HPDE6-E6E7 (cell line): Measurements from ENCODE around the gene SLC6A11.

Experiments
- DNase-seq: peaks from one replicate; pipeline ENCODE4 v3.0.0; 2011; ENCODE audit warnings: missing footprints; ENCODE audit errors: extremely low spot score

The SLC6A11 gene

GRCh38 chr3:10887015-10887414, 71.0 kb downstream of the SLC6A11 start:
- DNase-seq = no peak

GRCh38 chr3:10888518-10889090, 72.6 kb downstream of the SLC6A11 start:
- DNase-seq = no peak

- DNase-seq = no peak
Observed at GRCh38 chr3:10889206-10889960, 73.4 kb downstream of the SLC6A11 start.

- no peak for DNase-seq
Observed at GRCh38 chr3:10890665-10891064, 74.6 kb downstream of the SLC6A11 start.

- no peak for DNase-seq
Observed at GRCh38 chr3:10892622-10893021, 76.6 kb downstream of the SLC6A11 start.

GRCh38 chr3:10901296-10901945, 85.4 kb downstream of the SLC6A11 start:
- DNase-seq = no peak

- no peak for DNase-seq
Observed at GRCh38 chr3:10907262-10907661, 91.2 kb downstream of the SLC6A11 start.

- DNase-seq = no peak
Observed at GRCh38 chr3:10910367-10910766, 94.3 kb downstream of the SLC6A11 start.

- DNase-seq = no peak
Observed at GRCh38 chr3:10911350-10912002, 95.4 kb downstream of the SLC6A11 start.

- DNase-seq = no peak
Observed at GRCh38 chr3:10912786-10913185, 96.8 kb downstream of the SLC6A11 start.

- DNase-seq = no peak
Observed at GRCh38 chr3:10915376-10915775, 99.3 kb downstream of the SLC6A11 start.

- no peak for DNase-seq
Observed at GRCh38 chr3:10917176-10917575, 101.1 kb downstream of the SLC6A11 start.

GRCh38 chr3:10918011-10918410, 102.0 kb downstream of the SLC6A11 start:
- DNase-seq = no peak

- DNase-seq = no peak
Observed at GRCh38 chr3:10919636-10920035, 103.6 kb downstream of the SLC6A11 start.

- no peak for DNase-seq
Observed at GRCh38 chr3:10925436-10926255, 109.6 kb downstream of the SLC6A11 start.

- no peak for DNase-seq
Observed at GRCh38 chr3:10926256-10926810, 110.3 kb downstream of the SLC6A11 start.

- DNase-seq = no peak
Observed at GRCh38 chr3:10926811-10927521, 110.9 kb downstream of the SLC6A11 start.

GRCh38 chr3:10927551-10927950, 111.5 kb downstream of the SLC6A11 start:
- no peak for DNase-seq

- no peak for DNase-seq
Observed at GRCh38 chr3:10928407-10928960, 112.5 kb downstream of the SLC6A11 start.

- no peak for DNase-seq
Observed at GRCh38 chr3:10928961-10929471, 113.0 kb downstream of the SLC6A11 start.
